HepG2 (cell line): ENCODE measurements around the gene INTS6. TPM values are rescaled to one million over a fixed set of nuclear protein-coding genes. Genes with fewer than 3 reads are reported as not detected.

Experiments
- ATAC-seq: fragments of 200-7000 bp; cut with Tn5 transposase; 3 replicates; pipeline ENCODE4 v1.9.1; 2020; ENCODE audit warnings: mild to moderate bottlenecking, moderate library complexity
- BruUV-seq: library from RNA; stranded (reverse); fragments of 400-500 nt; replicated peaks from 2 replicates; lab custom pipeline; 2021; lab: Mats Ljungman, UMichigan
- CTCF ChIA-PET: fragments of 300-600 bp; formaldehyde crosslinking; extraction: SDS; loops from one replicate; lab custom pipeline; 2021; ENCODE audit warnings: low total read pairs, inconsistent platforms, low intra/inter-chr PET ratio; lab: Yijun Ruan, JAX
- POLR2A ChIA-PET: fragments of 350-600 bp; sonication (Branson Sonifier 250); formaldehyde crosslinking; loops from one replicate; lab custom pipeline; 2020; ENCODE audit warnings: antibody characterized with exemption, inconsistent platforms; lab: Yijun Ruan, JAX
- DNase-seq: peaks from one replicate; pipeline ENCODE4 v3.0.0-alpha.2; 2015; ENCODE audit warnings: low spot score
- FAIRE-seq: peaks from 3 replicates; lab custom pipeline; 2011; peaks lifted over from hg19 to GRCh38; lab: Jason Lieb, UNC
- H2AFZ ChIP-seq: one replicate; pipeline ENCODE4 v1.6.1; 2011; ENCODE audit warnings: low read length, inconsistent platforms
- H3K27ac ChIP-seq: fragments of 300-600 bp; 3 replicates; pipeline ENCODE4 v1.8.0; 2011; ENCODE audit warnings: mixed run types, mild to moderate bottlenecking, mixed read lengths, low read length, inconsistent platforms; ENCODE audit not compliant: insufficient read depth; ENCODE audit errors: extremely low read length
- H3K27me3 ChIP-seq, 2 experiments: fragments of 200-600 bp in 1 of 2; 2 replicates in 1 of 2; 3 replicates in 1 of 2; pipeline versions ENCODE4 v1.6.0 to v1.8.0; 2011; ENCODE audit warnings: low read length in 2 of 2, mild to moderate bottlenecking in 2 of 2, moderate library complexity in 2 of 2, inconsistent platforms in 1 of 2; ENCODE audit not compliant: insufficient read depth in 2 of 2, control insufficient read depth in 1 of 2
- H3K36me3 ChIP-seq, 2 experiments: fragments of 200-600 bp in 1 of 2; replicated peaks in 1 of 2; 2 replicates in 1 of 2; 3 replicates in 1 of 2; pipeline versions ENCODE4 v1.5.1 to v1.8.0; 2011; ENCODE audit warnings: low read length in 2 of 2, inconsistent platforms in 1 of 2; ENCODE audit not compliant: insufficient read depth in 2 of 2, control insufficient read depth in 1 of 2
- H3K4me1 ChIP-seq: 2 replicates; pipeline ENCODE4 v1.5.1; 2012; ENCODE audit warnings: low read length, inconsistent platforms; ENCODE audit not compliant: insufficient read depth
- H3K4me2 ChIP-seq: 2 replicates; pipeline ENCODE4 v1.6.0; 2011; ENCODE audit warnings: low read depth, low read length, inconsistent platforms
- H3K4me3 ChIP-seq, 3 experiments: fragments of 200-600 bp in 1 of 3; sonication (generic), shearing (Covaris generic) in 1 of 3; replicated peaks in 1 of 3; 2 replicates each; pipeline ENCODE4 v1.5.1; 2011 to 2016; ENCODE audit warnings: low read length in 3 of 3, inconsistent platforms in 2 of 3, low read depth in 2 of 3, mild to moderate bottlenecking in 2 of 3, control low read depth in 1 of 3, mixed read lengths in 1 of 3; ENCODE audit not compliant: insufficient read depth in 1 of 3
- H3K79me2 ChIP-seq: one replicate; pipeline ENCODE4 v1.6.1; 2011; ENCODE audit warnings: low read length, inconsistent platforms; ENCODE audit not compliant: insufficient read depth
- H3K9ac ChIP-seq: 2 replicates; pipeline ENCODE4 v1.6.0; 2011; ENCODE audit warnings: mild to moderate bottlenecking, low read depth, low read length, inconsistent platforms; ENCODE audit not compliant: insufficient read depth
- H3K9me3 ChIP-seq: 2 replicates; pipeline ENCODE4 v1.5.1; 2012; ENCODE audit warnings: mild to moderate bottlenecking, low read length
- H4K20me1 ChIP-seq: 2 replicates; pipeline ENCODE4 v1.6.0; 2011; ENCODE audit warnings: inconsistent platforms, mild to moderate bottlenecking, low read length, moderate library complexity; ENCODE audit not compliant: insufficient read depth
- DNMT3B ChIP-seq: conservative IDR thresholded peaks from 2 replicates; pipeline ENCODE4 v1.6.1; 2016; ENCODE audit warnings: missing biosample characterization, control low read depth
- ELF4 ChIP-seq: sonication (generic); formaldehyde crosslinking; IDR thresholded peaks from 2 replicates; pipeline ENCODE4 v1.5.0; 2020; ENCODE audit warnings: missing genetic modification reagents, mild to moderate bottlenecking, moderate library complexity, borderline replicate concordance
- KAT8 ChIP-seq: IDR thresholded peaks from 2 replicates; pipeline ENCODE4 v1.6.1; 2016; ENCODE audit warnings: missing genetic modification reagents, missing compliant biosample characterization
- KDM1A ChIP-seq: IDR thresholded peaks from 2 replicates; pipeline ENCODE4 v1.6.1; 2016; ENCODE audit warnings: missing compliant biosample characterization
- MED13 ChIP-seq: sonication (generic); formaldehyde crosslinking; IDR thresholded peaks from 2 replicates; pipeline ENCODE4 v1.5.0; 2020; ENCODE audit warnings: missing genetic modification reagents
- ZBTB33 ChIP-seq: sonication (generic); formaldehyde crosslinking; IDR thresholded peaks from 2 replicates; pipeline ENCODE4 v1.4.0; 2020; ENCODE audit warnings: missing genetic modification reagents
- ZBTB7A ChIP-seq: sonication (generic); formaldehyde crosslinking; IDR thresholded peaks from 2 replicates; pipeline ENCODE4 v1.8.0; 2022; ENCODE audit warnings: mild to moderate bottlenecking, missing genetic modification reagents
- ZFP36 ChIP-seq: fragments of 150-350 bp; IDR thresholded peaks from 2 replicates; pipeline ENCODE4 v1.6.1; 2018; ENCODE audit warnings: borderline replicate concordance, low read length, low read depth; ENCODE audit not compliant: partially characterized antibody
- ZFX ChIP-seq: sonication (generic); formaldehyde crosslinking; IDR thresholded peaks from 2 replicates; pipeline ENCODE4 v1.4.0; 2020; ENCODE audit warnings: mild to moderate bottlenecking, low read depth, missing genetic modification reagents, moderate library complexity
- ZNF3 ChIP-seq: IDR thresholded peaks from 2 replicates; pipeline ENCODE4 v1.7.0; 2017; ENCODE audit warnings: inconsistent platforms
- ZNF547 ChIP-seq: sonication (generic); formaldehyde crosslinking; IDR thresholded peaks from 2 replicates; pipeline ENCODE4 v1.5.1; 2020; ENCODE audit warnings: mild to moderate bottlenecking, missing genetic modification reagents
- ZNF580 ChIP-seq: IDR thresholded peaks from 2 replicates; pipeline ENCODE4 v1.6.1; 2016; ENCODE audit warnings: low read depth, borderline replicate concordance
- ZNF766 ChIP-seq: sonication (generic); formaldehyde crosslinking; IDR thresholded peaks from 2 replicates; pipeline ENCODE4 v1.5.0; 2020; ENCODE audit warnings: missing genetic modification reagents, borderline replicate concordance
- WGBS: methylation state at CpG from one replicate; pipeline ENCODE4 v1.1.6; 2017; ENCODE audit warnings: low lambda C conversion rate; 5-methylcytosine and 5-hydroxymethylcytosine counted together
- in situ Hi-C: cut with HindIII; loops from 2 replicates; pipeline ENCODE4 v1.10.0; 2017; ENCODE audit warnings: low pct_unique_long_range_greater_than_20kb; ENCODE audit not compliant: extremely low pct_ligation_motif_present
- intact Hi-C: fragments of 100-400 bp; cut with micrococcal nuclease; formaldehyde crosslinking; loops from one replicate; pipeline ENCODE4 v1.10.0; 2022; ENCODE audit not compliant: unreplicated experiment
- polyA plus RNA-seq, 8 experiments: library from polyadenylated mRNA; depleted of rRNA in 3 of 8; stranded (reverse) in 7 of 8; unstranded in 1 of 8; fragments of >200 nt; fragmentation: Illumina TruSeq in 4 of 8; extraction: Trizol in 4 of 8; gene quantifications; 2 replicates each; pipeline versions ENCODE4 v1.2.1 to v1.2.3, GENCODE V29; 2011 to 2016; ENCODE audit warnings: low read depth in 4 of 8, missing spikeins in 1 of 8, mixed read lengths in 1 of 8; ENCODE audit not compliant: insufficient read depth in 1 of 8
- total RNA-seq, 5 experiments: library from RNA; depleted of rRNA; stranded (reverse); fragments of >200 nt; fragmentation: Illumina TruSeq; extraction: Trizol; gene quantifications; 2 replicates each; pipeline ENCODE4 v1.2.3, GENCODE V29; 2016; ENCODE audit warnings: low read depth in 1 of 5
- TF ChIP-seq, protein P1 (sequence below): sonication (generic); formaldehyde crosslinking; IDR thresholded peaks from 2 replicates; pipeline ENCODE4 v1.5.1; 2020; ENCODE audit warnings: missing genetic modification reagents, mild to moderate bottlenecking, borderline replicate concordance

Gene INTS6
- total and polyA plus RNA-seq, 2 of the 13 experiments (the other 11 are each of a cell fraction or from before 2014, with no cell fraction given), result 27.9 to 38.4 TPM

- peaks cover 2 to 14% of the 10 kb centered on the region in 2 experiments; a peak in 3 of 5 replicates for H3K27me3 ChIP-seq
- H3K4me1 ChIP-seq, result no peaks in the 10 kb centered on the region
- no peak overlapping the region for H3K27ac ChIP-seq
- no peaks in the 10 kb centered on the region; the same call in 1 of the 2 replicates for H4K20me1 ChIP-seq
- no peak overlapping the region for H3K4me3 ChIP-seq
- BruUV-seq, result no TSS peak
- no peak overlapping the region for H3K4me2 ChIP-seq
- no peaks in the 10 kb centered on the region for H3K9me3 ChIP-seq
- FAIRE-seq (no peak), DNase-seq (no peak), ATAC-seq (no peak)
- no peak for TF ChIP-seq ZFX (CRISPR knock-in tag)
- TF ChIP-seq KAT8 (CRISPR knock-in tag), result no peak
- no peak for TF ChIP-seq ZBTB7A (CRISPR knock-in tag)
- TF ChIP-seq ZNF547 (CRISPR knock-in tag), result no peak
- no peak for TF ChIP-seq ZNF580
- TF ChIP-seq ZNF766 (CRISPR knock-in tag), result no peak
- no peaks in the 10 kb centered on the region for H3K79me2 ChIP-seq
- no peak overlapping the region for H2AFZ ChIP-seq
- WGBS, result 17% methylated on average over 2 of the region's 2 CpGs
- H3K9ac ChIP-seq, result no peak overlapping the region
- ChIA-PET CTCF (no interaction called here), POLR2A (no interaction called here)
- in situ Hi-C loops (no loop called here), intact Hi-C loops (no loop called here)
- H3K36me3 ChIP-seq, result no peaks in the 10 kb centered on the region
Measured at GRCh38 chr13:51321836-51322235, 131.0 kb downstream of the INTS6 start.

GRCh38 chr13:51318876-51319275 is 134.0 kb downstream of the INTS6 start:
- no peak for FAIRE-seq
- ChIA-PET POLR2A (no interaction called here), CTCF (no interaction called here)
- no peak for ATAC-seq
- H3K27me3 ChIP-seq, result peaks cover 2 to 14% of the 10 kb centered on the region in 2 experiments; a peak in 3 of 5 replicates
- WGBS, result 0% methylated on average over 1 of the region's 3 CpGs
- no peak for DNase-seq
- H3K4me1 ChIP-seq, result no peaks in the 10 kb centered on the region
- H3K4me3 ChIP-seq, result no peak overlapping the region
- H3K9ac ChIP-seq, result no peak overlapping the region
- in situ Hi-C loops, result no loop called here
- no peaks in the 10 kb centered on the region; the same call in 1 of the 2 replicates for H4K20me1 ChIP-seq
- H3K36me3 ChIP-seq, result no peaks in the 10 kb centered on the region
- H2AFZ ChIP-seq, result no peak overlapping the region
- no peaks in the 10 kb centered on the region for H3K9me3 ChIP-seq
- intact Hi-C loops, result loop anchor here (2.0 kb wide), 1 partner anchor 20 kb away; the partner anchor contains the start of gene SERPINE3
- no peak overlapping the region for H3K27ac ChIP-seq
- no peak overlapping the region for H3K4me2 ChIP-seq
- H3K79me2 ChIP-seq, result no peaks in the 10 kb centered on the region
- BruUV-seq, result no TSS peak
- TF ChIP-seq DNMT3B (CRISPR knock-in tag) (no peak), MED13 (CRISPR knock-in tag) (no peak), ZNF3 (CRISPR knock-in tag) (no peak), KDM1A (CRISPR knock-in tag) (no peak), ZFP36 (no peak), ELF4 (no peak), ZBTB33 (CRISPR knock-in tag) (no peak)
- TF ChIP-seq, protein P1, sequence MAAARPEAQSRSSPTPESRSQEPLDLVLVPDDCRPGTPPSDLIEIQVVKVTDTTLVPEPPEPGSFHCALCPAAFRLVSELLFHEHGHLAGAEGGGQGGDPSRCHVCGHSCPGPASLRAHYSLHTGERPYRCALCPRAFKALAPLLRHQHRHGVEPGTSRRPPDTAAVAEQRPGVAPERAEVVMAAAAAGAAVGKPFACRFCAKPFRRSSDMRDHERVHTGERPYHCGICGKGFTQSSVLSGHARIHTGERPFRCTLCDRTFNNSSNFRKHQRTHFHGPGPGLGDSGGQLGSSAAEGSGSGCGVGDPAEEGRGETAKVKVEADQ (CRISPR knock-in tag), result no peak
